OCI-LY3 (cell line): ENCODE results near the gene CAPS2.

Experiments used
- H2AFZ ChIP-seq: fragments of 200-600, 300-600 bp; shearing (Covaris generic); 2 replicates; pipeline ENCODE4 v1.6.0; 2014; ENCODE audit warnings: antibody characterized with exemption, low read depth, low read length
- H3K27ac ChIP-seq: fragments of 200-600, 300-600 bp; sonication (generic); 2 replicates; pipeline ENCODE4 v1.5.1; 2014; ENCODE audit warnings: mild to moderate bottlenecking, low read length, moderate library complexity, mixed read lengths
- H3K27me3 ChIP-seq: fragments of 200-600, 300-600 bp; sonication (generic); 2 replicates; pipeline ENCODE4 v1.6.1; 2014; ENCODE audit warnings: low read depth, low read length, mixed read lengths
- H3K36me3 ChIP-seq: fragments of 200-600, 300-600 bp; sonication (generic); replicated peaks from 2 replicates; pipeline ENCODE3; 2014; ENCODE audit warnings: low read depth, low read length, mixed read lengths
- H3K4me1 ChIP-seq: fragments of 300-600, 200-600 bp; sonication (generic); 2 replicates; pipeline ENCODE4 v1.6.1; 2014; ENCODE audit warnings: low read length, mixed read lengths
- H3K4me2 ChIP-seq: fragments of 200-600, 300-600 bp; sonication (generic); 2 replicates; pipeline ENCODE4 v1.6.1; 2014; ENCODE audit warnings: low read length, mixed read lengths
- H3K4me3 ChIP-seq: fragments of 300-600, 200-600 bp; sonication (generic); 2 replicates; pipeline ENCODE4 v1.5.1; 2014; ENCODE audit warnings: antibody characterized with exemption, mild to moderate bottlenecking, low read length, moderate library complexity
- H3K79me2 ChIP-seq: fragments of 300-600, 200-600 bp; shearing (Covaris generic); 2 replicates; pipeline ENCODE4 v1.6.1; 2014; ENCODE audit warnings: mild to moderate bottlenecking, low read length, mixed read lengths
- H3K9ac ChIP-seq: fragments of 300-600, 200-600 bp; shearing (Covaris generic); 2 replicates; pipeline ENCODE4 v1.6.0; 2014; ENCODE audit warnings: mild to moderate bottlenecking, low read length, moderate library complexity
- H3K9me3 ChIP-seq: fragments of 200-600, 300-600 bp; shearing (Covaris generic); 2 replicates; pipeline ENCODE4 v1.6.1; 2014; ENCODE audit warnings: low read length, mixed read lengths; ENCODE audit not compliant: insufficient read depth
- H4K20me1 ChIP-seq: fragments of 200-600, 300-600 bp; sonication (generic); 2 replicates; pipeline ENCODE4 v1.6.1; 2016; ENCODE audit warnings: low read length, mixed read lengths; ENCODE audit not compliant: insufficient read depth
- EZH2phosphoT487 ChIP-seq: fragments of 200-600 bp; shearing (Covaris generic); IDR thresholded peaks from 2 replicates; pipeline ENCODE4 v1.6.1; 2018; ENCODE audit warnings: antibody characterized with exemption, mixed run types, low read depth
- TF ChIP-seq, protein P1 (sequence below): fragments of 200-600, 300-600 bp; sonication (generic); IDR thresholded peaks from 2 replicates; pipeline ENCODE4 v1.5.1; 2014; ENCODE audit warnings: antibody characterized with exemption, low read length, low read depth

Gene CAPS2

DNA sequence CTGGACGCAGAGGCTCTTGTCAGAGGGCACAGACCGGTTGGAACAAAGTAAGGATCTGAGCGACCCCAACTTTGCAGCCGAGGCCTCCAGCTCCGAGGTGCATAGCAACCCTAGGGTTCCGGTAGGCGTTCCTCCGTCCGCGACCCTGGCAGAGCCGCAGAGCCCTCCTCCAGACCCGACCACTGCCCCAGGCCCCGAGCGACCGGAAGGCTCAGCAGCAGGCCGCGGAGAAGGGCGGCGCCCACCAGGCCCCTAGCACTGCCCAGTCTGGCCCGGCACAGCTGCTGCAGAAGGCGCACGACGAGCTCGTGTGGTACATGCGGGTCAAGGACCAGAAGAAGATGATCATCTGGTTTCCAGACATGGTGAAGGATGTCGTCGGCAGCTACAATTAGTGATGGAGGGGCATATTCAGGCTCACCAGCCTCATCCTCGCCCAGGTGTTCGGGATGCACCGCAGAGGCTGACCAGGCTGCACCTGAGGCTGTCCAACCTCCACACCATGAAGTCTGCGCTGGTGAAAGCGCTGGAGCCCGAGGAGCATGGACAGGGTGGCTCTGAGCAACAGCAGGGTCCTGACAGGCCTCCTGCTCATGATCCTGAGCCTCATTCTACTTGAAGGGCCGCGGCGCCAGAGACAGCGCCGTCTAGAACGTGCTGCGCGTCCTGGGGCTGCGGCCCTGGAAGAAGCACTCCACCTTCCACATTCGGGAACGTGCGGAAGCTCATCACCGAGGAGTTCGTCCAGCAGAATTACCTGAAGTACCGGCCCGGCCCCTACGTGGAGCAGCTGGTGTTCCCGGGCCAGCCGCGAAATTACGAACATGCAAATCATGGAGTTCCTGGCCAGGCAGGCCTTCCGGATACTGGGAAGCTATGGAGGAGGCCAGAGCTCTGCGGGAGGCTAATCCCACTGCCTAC is 24.5 kb downstream of the CAPS2 start:
- no peak overlapping the region for H3K27ac ChIP-seq
- no peaks in the 10 kb centered on the region for H4K20me1 ChIP-seq
- no peak overlapping the region for H3K9ac ChIP-seq
- no peak overlapping the region for H3K4me2 ChIP-seq
- no peaks in the 10 kb centered on the region for H3K27me3 ChIP-seq
- H3K9me3 ChIP-seq: no peaks in the 10 kb centered on the region
- no peak overlapping the region for H3K4me3 ChIP-seq
- no peaks in the 10 kb centered on the region for H3K79me2 ChIP-seq
- H3K4me1 ChIP-seq: no peaks in the 10 kb centered on the region
- no peaks in the 10 kb centered on the region for H3K36me3 ChIP-seq
- H2AFZ ChIP-seq: no peak overlapping the region
- TF ChIP-seq, protein P1, sequence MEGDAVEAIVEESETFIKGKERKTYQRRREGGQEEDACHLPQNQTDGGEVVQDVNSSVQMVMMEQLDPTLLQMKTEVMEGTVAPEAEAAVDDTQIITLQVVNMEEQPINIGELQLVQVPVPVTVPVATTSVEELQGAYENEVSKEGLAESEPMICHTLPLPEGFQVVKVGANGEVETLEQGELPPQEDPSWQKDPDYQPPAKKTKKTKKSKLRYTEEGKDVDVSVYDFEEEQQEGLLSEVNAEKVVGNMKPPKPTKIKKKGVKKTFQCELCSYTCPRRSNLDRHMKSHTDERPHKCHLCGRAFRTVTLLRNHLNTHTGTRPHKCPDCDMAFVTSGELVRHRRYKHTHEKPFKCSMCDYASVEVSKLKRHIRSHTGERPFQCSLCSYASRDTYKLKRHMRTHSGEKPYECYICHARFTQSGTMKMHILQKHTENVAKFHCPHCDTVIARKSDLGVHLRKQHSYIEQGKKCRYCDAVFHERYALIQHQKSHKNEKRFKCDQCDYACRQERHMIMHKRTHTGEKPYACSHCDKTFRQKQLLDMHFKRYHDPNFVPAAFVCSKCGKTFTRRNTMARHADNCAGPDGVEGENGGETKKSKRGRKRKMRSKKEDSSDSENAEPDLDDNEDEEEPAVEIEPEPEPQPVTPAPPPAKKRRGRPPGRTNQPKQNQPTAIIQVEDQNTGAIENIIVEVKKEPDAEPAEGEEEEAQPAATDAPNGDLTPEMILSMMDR: no peak
- no peak for TF ChIP-seq EZH2phosphoT487

DNA sequence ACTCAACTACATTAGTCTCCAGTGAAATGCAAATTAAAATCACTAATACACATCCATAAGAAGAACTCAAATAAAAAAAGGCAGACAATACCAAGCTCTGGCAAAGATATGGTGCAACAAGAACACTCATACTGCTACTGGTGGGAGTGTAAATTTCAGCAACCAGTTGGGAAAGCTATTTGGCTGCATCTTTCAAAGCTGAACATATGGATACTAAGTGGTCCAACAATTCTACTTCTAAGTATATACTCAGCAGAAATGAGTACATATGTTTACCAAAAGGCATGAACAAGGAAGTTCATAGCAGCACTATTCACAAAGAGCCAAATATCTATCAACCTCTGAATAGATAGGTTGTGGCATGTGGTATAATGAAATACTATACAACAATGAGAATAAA is 27.3 kb downstream of the CAPS2 start:
- Histone ChIP-seq H3K4me2 (no peak overlapping the region), H3K4me1 (no peaks in the 10 kb centered on the region), H3K36me3 (no peaks in the 10 kb centered on the region), H3K27me3 (no peaks in the 10 kb centered on the region), H3K79me2 (no peaks in the 10 kb centered on the region), H3K9ac (no peak overlapping the region), H3K27ac (no peak overlapping the region), H3K4me3 (no peak overlapping the region), H4K20me1 (no peaks in the 10 kb centered on the region), H3K9me3 (no peaks in the 10 kb centered on the region), H2AFZ (no peak overlapping the region)
- TF ChIP-seq, protein P1: no peak
- no peak for TF ChIP-seq EZH2phosphoT487

DNA sequence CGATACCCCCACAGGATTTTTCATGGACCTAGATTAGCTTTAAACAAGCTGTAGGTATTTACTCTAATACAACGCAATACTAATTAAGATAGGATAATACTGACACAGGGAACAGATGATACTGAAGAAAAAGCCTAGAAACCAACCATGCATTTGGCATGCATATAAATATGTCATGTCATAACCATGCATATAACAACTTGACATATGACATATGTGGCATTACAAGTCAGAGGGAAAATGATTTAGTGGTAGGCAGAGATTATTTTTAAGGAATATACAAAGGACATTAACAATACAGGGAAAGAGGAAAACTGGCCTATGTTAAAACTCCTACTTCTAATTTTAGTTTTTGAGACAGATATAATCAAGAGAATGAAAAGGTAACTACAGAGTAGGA is 27.9 kb downstream of the CAPS2 start:
- no peak for TF ChIP-seq EZH2phosphoT487
- TF ChIP-seq, protein P1: no peak
- Histone ChIP-seq H4K20me1 (no peaks in the 10 kb centered on the region), H3K79me2 (no peaks in the 10 kb centered on the region), H3K4me1 (no peaks in the 10 kb centered on the region), H3K9me3 (no peaks in the 10 kb centered on the region), H3K27me3 (no peaks in the 10 kb centered on the region), H3K9ac (no peak overlapping the region), H3K27ac (no peak overlapping the region), H2AFZ (no peak overlapping the region), H3K4me3 (no peak overlapping the region), H3K36me3 (no peaks in the 10 kb centered on the region), H3K4me2 (no peak overlapping the region)

DNA sequence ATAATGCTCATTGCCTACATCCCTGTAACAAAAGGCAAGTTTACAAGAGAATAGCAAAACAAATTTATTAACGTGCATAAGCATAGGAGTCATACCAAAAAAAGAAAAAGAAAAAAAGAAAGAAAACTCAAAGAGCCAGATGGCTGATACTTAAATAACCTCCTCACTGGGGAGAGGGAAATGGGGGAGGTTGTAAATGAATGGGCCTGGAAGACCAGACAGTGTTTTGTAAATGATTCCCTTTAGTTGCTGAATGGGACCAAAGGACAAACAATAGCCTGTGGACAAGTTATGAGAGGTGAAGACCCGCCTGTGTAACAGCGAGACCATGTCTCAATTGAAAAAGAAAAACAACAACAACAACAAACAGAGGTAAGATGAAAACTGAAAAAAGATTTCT is 35.3 kb downstream of the CAPS2 start:
- H3K36me3 ChIP-seq: no peaks in the 10 kb centered on the region
- H3K4me3 ChIP-seq: no peak overlapping the region
- H3K27me3 ChIP-seq: no peaks in the 10 kb centered on the region
- H4K20me1 ChIP-seq: no peaks in the 10 kb centered on the region
- H3K9me3 ChIP-seq: no peaks in the 10 kb centered on the region
- H2AFZ ChIP-seq: no peak overlapping the region
- TF ChIP-seq, protein P1: no peak
- no peak for TF ChIP-seq EZH2phosphoT487
- H3K4me2 ChIP-seq: no peak overlapping the region
- H3K27ac ChIP-seq: no peak overlapping the region
- no peaks in the 10 kb centered on the region for H3K79me2 ChIP-seq
- H3K4me1 ChIP-seq: no peaks in the 10 kb centered on the region
- no peak overlapping the region for H3K9ac ChIP-seq
